Esophagus (tissue), 2 donors: ENCODE results near the gene NDUFV1. TPM values are rescaled to one million over a fixed set of nuclear protein-coding genes. Genes with fewer than 3 reads are reported as not detected.
"Not testable (repeated sequence)": the region's sequence is repeated elsewhere in the genome, so short reads cannot be mapped to it uniquely, and the experiment has no call there.

Experiments used
- H3K27ac ChIP-seq, 2 donors: one replicate each; pipeline ENCODE4 v1.5.1; 2013; ENCODE audit warnings: low read depth in 2 of 2, mild to moderate bottlenecking in 2 of 2, inconsistent platforms in 1 of 2, low read length in 1 of 2, moderate library complexity in 1 of 2
- H3K27me3 ChIP-seq, 2 donors: one replicate each; pipeline ENCODE4 v1.6.1; 2013; ENCODE audit warnings: low read length in 2 of 2, control low read depth in 1 of 2, mild to moderate bottlenecking in 1 of 2; ENCODE audit not compliant: insufficient read depth in 2 of 2, control insufficient read depth in 1 of 2
- H3K36me3 ChIP-seq, 2 donors: one replicate each; pipeline ENCODE4 v1.6.1; 2013; ENCODE audit warnings: low read length in 1 of 2; ENCODE audit not compliant: control insufficient read depth in 2 of 2, insufficient read depth in 2 of 2
- H3K4me1 ChIP-seq, 2 donors: one replicate each; pipeline ENCODE4 v1.6.1; 2013; ENCODE audit warnings: low read length in 1 of 2; ENCODE audit not compliant: control insufficient read depth in 2 of 2, insufficient read depth in 2 of 2
- H3K4me3 ChIP-seq, 2 donors: one replicate each; pipeline ENCODE4 v1.5.1; 2013; ENCODE audit warnings: low read length in 2 of 2, mild to moderate bottlenecking in 2 of 2, low read depth in 1 of 2, moderate library complexity in 1 of 2
- H3K9me3 ChIP-seq, 2 donors: one replicate each; pipeline ENCODE4 v1.6.1; 2013; ENCODE audit warnings: mild to moderate bottlenecking in 2 of 2, low read depth in 1 of 2, low read length in 1 of 2, moderate library complexity in 1 of 2; ENCODE audit not compliant: control insufficient read depth in 2 of 2, insufficient read depth in 1 of 2
- WGBS, 2 donors: extraction: QIAGEN DNeasy Blood & Tissue Kit; methylation state at CpG; one replicate each; pipeline ENCODE4 v1.1.7; 2013; 5-methylcytosine and 5-hydroxymethylcytosine counted together
- polyA plus RNA-seq, 2 donors: library from polyadenylated mRNA; stranded (reverse); fragments of 200-250 nt; gene quantifications; one replicate each; pipeline ENCODE4 v1.2.3, GENCODE V29; 2013
- donor health status: healthy with polysubstance abuse.
- donor health status: Bipolar disorder and iron deficiency.

NDUFV1 gene
- 100 to 1,000 TPM; 122 to 137 TPM for polyA plus RNA-seq

DNA sequence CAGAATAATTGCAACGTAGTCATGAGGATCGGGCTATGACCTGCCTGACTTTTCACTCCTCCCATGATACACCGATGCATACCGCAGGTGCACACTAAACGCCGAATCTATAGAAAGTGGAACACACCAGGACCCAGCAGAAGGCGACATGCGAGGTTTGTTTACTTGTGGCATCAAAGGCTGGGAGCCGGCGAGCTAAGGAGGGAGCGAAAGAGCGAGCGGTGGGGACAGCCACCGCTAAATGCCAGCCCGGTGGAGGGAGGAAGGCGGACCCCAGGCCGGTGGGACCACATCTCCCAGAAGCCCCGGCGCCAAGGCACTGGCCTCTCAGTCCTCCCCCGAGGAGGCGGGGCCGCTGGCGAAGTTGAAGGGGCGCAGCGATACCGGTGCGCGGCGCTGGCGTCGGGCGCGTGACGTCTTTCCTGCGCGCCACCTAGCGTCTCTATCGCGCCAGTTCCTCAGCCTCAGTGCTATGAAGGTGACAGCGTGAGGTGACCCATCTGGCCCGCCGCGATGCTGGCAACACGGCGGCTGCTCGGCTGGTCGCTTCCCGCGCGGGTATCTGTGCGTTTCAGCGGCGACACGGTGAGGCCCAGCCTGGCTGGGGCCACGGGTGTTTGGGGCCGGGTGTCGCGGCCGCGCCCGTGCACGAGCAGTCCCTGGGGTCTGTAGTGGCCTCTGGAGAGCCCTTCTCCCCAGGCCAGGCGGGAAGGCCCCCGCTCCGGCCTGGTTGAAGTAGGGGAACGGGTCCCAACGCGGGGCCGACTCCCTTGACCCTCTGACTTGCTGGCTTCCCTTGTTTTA is at the start of gene NDUFV1:
TSS of gene NDUFV1 (plus strand) at position 445 of the 804 bp plus-strand sequence. CDS start at position 514, 69 bp downstream.
- Histone ChIP-seq H3K27ac (peak within 1 kb of the TSS; percentile 80 to 83), H3K27me3 (no peaks in the 10 kb centered on the region), H3K9me3 (no peaks in the 10 kb centered on the region), H3K4me3 (peak within 1 kb of the TSS; percentile 77 to 94), H3K4me1 (peaks cover 2 to 6% of the 10 kb centered on the region in 2 donors), H3K36me3 (peaks cover 18 to 22% of the 10 kb centered on the region in 2 donors)
- WGBS, 2 donors = 1% methylated on average over 67 to 69 of the region's 69 CpGs

DNA sequence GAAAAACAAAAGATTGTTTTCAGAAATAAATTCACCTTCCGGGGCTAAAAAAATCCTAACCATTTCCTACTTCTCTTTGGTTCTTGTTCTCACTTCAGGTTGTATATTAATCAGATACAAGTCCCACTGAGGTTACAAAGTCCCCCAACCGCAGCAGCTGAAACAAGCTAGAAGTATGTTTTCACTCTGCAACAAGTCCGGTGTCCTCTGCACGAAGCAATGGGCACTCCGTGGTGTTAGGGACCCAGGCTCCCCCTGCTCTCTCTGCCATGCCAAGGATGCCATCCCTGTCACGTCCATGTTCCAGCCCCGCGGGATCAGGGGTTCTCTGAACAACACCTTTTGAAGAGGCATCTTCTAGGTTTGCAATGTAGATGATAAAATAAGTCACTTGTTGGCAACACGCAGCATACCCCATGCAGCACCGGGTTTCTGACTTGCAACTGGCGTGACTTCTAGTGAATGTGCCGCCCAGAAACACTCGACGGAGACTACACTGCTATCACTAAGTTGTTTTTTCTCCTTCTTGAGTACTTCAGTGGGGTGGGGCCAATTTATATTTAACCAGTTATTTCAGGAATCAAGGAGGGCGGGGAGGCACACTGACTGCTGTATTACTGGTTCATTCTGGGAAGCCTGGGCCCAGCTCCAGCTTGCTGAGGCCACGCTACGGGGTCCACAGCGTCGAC is 48.5 kb upstream of the NDUFV1 start:
- H3K36me3 ChIP-seq = no peaks in the 10 kb centered on the region
- no peaks in the 10 kb centered on the region for H3K27me3 ChIP-seq
- H3K27ac ChIP-seq = no peak overlapping the region
- no peaks in the 10 kb centered on the region for H3K4me1 ChIP-seq
- 41 to 52% methylated on average over 19 of the region's 19 CpGs for WGBS, 2 donors
- H3K9me3 ChIP-seq = no peaks in the 10 kb centered on the region
- no peak overlapping the region for H3K4me3 ChIP-seq

DNA sequence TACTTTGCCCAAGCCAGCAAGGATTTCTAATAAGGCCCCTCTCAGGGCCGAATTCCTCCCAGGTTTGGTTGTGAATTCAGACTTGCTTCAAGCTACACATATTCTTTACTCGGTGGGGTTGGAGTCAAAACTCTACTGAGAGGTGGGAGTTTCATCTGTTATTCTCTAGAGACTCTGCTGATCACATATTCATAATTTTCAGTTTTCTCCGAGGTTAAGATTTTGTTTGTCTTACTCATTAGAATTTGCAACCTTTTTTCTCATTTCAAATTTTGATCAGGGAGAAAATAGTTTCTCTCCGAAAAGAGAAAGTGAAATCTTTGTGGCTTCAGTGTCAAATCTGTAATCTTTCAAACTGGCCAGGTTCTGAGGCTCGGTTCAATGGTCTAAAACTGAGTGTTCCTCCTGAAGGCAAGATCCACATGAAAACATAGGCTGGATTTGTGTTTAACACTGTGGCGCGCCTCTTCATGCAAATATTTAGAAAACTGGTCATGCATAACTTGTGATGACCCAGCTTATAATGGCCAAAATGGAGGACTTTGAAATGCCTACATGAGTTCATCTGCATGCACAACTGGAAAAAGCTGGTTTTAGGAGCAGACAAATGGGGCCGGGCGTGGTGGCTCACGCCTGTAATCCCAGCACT is 44.6 kb upstream of the NDUFV1 start:
- no peak overlapping the region for H3K4me3 ChIP-seq
- H3K4me1 ChIP-seq = no peaks in the 10 kb centered on the region
- no peaks in the 10 kb centered on the region for H3K9me3 ChIP-seq
- H3K36me3 ChIP-seq = no peaks in the 10 kb centered on the region
- peak overlapping the region; percentile 7 to 19 for H3K27ac ChIP-seq
- WGBS, 2 donors = 55 to 62% methylated on average over 10 of the region's 10 CpGs
- no peaks in the 10 kb centered on the region for H3K27me3 ChIP-seq

DNA sequence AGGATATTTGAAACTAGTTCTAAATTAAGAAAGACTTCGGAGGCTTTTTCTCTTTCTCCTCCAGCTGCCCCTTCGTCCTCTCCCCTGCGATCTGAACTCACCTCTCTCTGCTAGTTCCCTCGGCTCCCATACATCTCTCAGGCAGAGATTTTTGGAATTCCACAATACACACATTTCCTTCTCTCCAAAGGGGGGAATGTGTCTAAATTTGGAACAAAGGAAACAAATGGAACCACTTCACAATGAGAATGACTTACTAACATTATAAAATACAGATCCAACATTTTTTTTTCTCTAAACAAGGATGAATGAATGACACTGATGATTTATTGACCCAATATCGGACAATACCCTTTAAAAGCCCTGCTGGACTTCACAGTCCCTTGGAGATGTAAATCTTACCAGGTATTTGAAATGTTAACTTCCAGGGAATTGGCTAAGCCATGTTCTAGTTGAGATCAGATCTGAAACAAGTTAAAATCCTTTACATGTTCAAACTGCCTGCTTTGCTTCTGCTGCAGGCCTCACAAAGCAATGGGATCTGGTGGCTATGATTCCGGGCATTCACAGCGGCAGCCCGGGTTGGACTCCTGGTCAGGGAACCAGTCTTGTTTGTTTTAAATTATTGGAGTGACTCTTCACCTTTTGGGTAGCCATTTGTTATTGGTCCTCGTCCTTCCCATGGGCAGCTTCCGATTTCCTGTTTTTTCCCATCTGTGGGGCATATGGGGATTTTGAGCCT is 43.6 kb upstream of the NDUFV1 start:
- H3K9me3 ChIP-seq = no peaks in the 10 kb centered on the region
- H3K4me3 ChIP-seq = no peak overlapping the region
- WGBS, 2 donors = 71 to 75% methylated on average over 10 of the region's 10 CpGs
- no peaks in the 10 kb centered on the region for H3K27me3 ChIP-seq
- no peaks in the 10 kb centered on the region for H3K4me1 ChIP-seq
- H3K27ac ChIP-seq = peak overlapping the region in 1 of 2 donors; percentile 3
- H3K36me3 ChIP-seq = no peaks in the 10 kb centered on the region

DNA sequence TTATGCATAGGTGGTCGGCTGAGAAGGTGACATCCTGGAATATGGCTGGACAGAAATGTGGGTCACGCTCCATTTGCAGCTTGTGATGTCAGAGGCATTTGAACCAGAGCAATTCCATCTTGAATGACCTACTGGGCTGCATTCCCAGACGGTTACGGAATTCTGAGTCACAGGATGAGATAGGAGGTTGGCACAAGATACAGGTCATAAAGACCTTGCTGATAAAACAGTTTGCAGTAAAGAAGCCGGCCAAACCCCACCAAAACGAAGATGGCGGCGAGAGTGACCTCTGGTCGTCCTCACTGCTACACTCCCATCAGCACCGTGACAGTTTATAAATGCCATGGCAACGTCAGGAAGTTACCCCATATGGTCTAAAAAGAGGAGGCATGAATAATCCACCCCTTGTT is 43.0 kb upstream of the NDUFV1 start:
- not testable (repeated sequence) for H3K27me3 ChIP-seq, H3K4me1 ChIP-seq, H3K4me3 ChIP-seq, H3K36me3 ChIP-seq, H3K9me3 ChIP-seq
- H3K27ac ChIP-seq = peak overlapping the region in 1 of 2 donors; percentile 3
- WGBS, 2 donors = 58 to 64% methylated on average over 11 of the region's 11 CpGs

DNA sequence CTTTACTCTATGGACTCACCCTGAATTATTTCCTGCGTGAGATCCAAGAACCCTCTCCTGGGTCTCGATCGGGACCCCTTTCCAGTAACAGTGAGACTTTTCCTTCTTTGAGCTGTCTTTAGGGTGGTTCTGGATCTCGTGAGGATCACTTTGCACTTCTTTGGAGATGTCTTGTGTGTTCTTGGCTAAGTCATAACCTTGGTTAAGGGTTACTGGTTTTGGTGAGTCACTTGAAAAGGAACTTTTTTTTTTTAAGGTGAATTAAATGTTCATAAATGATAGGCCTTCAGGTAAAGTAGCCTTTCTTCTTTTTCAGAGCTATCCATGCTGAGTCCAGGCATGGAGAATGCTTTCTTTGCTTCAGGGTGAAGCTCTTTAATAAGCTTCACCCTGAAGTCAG is 42.5 kb upstream of the NDUFV1 start:
- H3K4me3 ChIP-seq = no peak overlapping the region
- 80 to 83% methylated on average over 4 of the region's 4 CpGs for WGBS, 2 donors
- H3K4me1 ChIP-seq = no peaks in the 10 kb centered on the region
- no peak overlapping the region for H3K27ac ChIP-seq
- no peaks in the 10 kb centered on the region for H3K27me3 ChIP-seq
- H3K36me3 ChIP-seq = no peaks in the 10 kb centered on the region
- H3K9me3 ChIP-seq = no peaks in the 10 kb centered on the region

DNA sequence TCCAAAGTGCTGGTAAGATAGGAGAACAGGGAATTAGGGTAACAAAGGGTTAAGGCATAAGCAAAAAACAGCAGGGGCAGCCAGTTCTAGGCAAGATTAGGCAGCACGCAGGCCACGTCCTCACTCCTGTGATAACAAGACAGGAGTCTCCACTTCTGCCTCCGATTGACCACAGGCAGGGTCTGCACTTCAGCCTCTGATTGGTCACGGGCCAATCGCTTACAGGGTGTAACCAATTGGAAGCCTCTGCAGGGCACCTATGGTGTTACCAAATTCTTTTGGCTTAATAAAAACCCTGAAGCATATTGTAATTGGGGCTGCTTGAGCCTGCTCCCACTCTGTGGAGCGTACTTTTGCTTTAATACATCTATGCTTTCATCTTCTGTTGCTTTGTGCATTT is 35.3 kb upstream of the NDUFV1 start:
- 50 to 59% methylated on average over 6 of the region's 6 CpGs for WGBS, 2 donors
- Histone ChIP-seq H3K27ac (no peak overlapping the region), H3K27me3 (no peaks in the 10 kb centered on the region), H3K36me3 (no peaks in the 10 kb centered on the region), H3K4me1 (no peaks in the 10 kb centered on the region), H3K9me3 (no peaks in the 10 kb centered on the region), H3K4me3 (no peak overlapping the region)

DNA sequence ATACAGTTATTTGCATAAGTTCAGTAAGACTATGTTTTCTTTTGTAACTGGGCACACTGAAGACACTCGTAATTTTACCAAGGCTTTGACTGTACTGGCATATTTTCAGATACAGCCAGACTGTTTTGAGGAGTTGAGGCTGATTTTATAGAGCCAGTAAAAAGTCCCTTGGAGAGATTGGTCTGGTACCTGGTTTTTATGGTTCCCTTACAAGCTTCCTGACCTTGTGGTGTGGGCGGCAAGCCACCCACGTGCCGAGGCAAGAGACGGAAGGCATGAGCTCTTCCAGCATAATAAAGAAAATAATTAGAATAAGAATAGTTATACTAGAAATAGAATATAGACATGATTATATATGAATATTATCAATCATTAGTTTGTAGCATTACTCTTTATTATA is 34.4 kb upstream of the NDUFV1 start:
- H3K36me3 ChIP-seq = no peaks in the 10 kb centered on the region
- no peaks in the 10 kb centered on the region for H3K27me3 ChIP-seq
- H3K4me1 ChIP-seq = no peaks in the 10 kb centered on the region
- no peaks in the 10 kb centered on the region for H3K9me3 ChIP-seq
- no peak overlapping the region for H3K4me3 ChIP-seq
- H3K27ac ChIP-seq = no peak overlapping the region
- 16 to 17% methylated on average over 5 of the region's 5 CpGs for WGBS, 2 donors

DNA sequence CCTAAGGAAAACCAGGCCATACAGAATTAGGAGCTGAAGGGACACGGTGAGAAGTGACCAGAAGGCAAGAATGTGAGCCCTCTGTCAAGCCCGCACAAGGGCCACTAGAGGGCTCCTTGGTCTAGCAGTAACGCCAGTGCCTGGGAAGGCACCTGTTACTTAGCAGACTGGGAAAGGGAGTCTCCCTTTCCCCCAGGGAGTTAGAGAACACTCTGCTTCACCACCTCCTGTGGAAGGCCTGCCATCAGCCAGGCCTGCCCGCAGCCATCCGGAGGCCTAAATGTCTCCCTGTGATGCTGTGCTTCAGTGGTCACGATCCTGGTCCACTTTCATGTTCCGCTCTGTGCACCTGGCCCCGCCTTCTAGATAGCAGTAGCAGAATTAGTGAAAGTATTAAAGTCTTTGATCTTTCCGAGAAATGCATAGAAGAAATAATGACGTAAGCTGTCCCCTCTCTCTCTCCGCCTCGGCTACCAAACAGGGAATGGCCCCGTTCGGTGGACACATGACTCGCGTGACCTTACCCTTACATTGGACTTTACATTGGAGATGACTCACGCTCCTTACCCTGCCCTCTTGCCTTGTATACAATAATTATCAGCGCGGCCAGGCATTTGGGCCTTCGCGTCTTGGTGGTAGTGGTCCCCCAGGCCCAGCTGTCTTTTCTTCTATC is 33.9 kb upstream of the NDUFV1 start:
- no peaks in the 10 kb centered on the region for H3K36me3 ChIP-seq
- no peaks in the 10 kb centered on the region for H3K27me3 ChIP-seq
- no peak overlapping the region for H3K4me3 ChIP-seq
- H3K27ac ChIP-seq = no peak overlapping the region
- 47 to 52% methylated on average over 19 to 21 of the region's 21 CpGs for WGBS, 2 donors
- no peaks in the 10 kb centered on the region for H3K9me3 ChIP-seq
- no peaks in the 10 kb centered on the region for H3K4me1 ChIP-seq
